Astrocyte (in vitro differentiated cells and primary cell): ENCODE data around the gene RPGR. TPM values are rescaled to one million over a fixed set of nuclear protein-coding genes. Genes with fewer than 3 reads are reported as not detected.

Experiments used
- DNase-seq: peaks from one replicate; pipeline ENCODE4 v3.0.0-alpha.2; 2010; ENCODE audit warnings: low read depth
- FAIRE-seq: peaks from 2 replicates; lab custom pipeline; 2011; peaks lifted over from hg19 to GRCh38; lab: Jason Lieb, UNC
- H2AFZ ChIP-seq: 2 replicates; pipeline ENCODE4 v1.6.0; 2012; ENCODE audit warnings: low read depth, low read length, inconsistent platforms
- H3K27ac ChIP-seq: 2 replicates; pipeline ENCODE4 v1.5.1; 2011; ENCODE audit warnings: low read depth, low read length, inconsistent platforms
- H3K27me3 ChIP-seq: 2 replicates; pipeline ENCODE4 v1.6.0; 2011; ENCODE audit warnings: low read length, inconsistent platforms; ENCODE audit not compliant: insufficient read depth
- H3K36me3 ChIP-seq: 2 replicates; pipeline ENCODE4 v1.5.1; 2011; ENCODE audit warnings: low read length, inconsistent platforms; ENCODE audit not compliant: insufficient read depth
- H3K4me1 ChIP-seq: 2 replicates; pipeline ENCODE4 v1.5.1; 2011; ENCODE audit warnings: low read length, inconsistent platforms; ENCODE audit not compliant: insufficient read depth
- H3K4me2 ChIP-seq: 2 replicates; pipeline ENCODE4 v1.6.0; 2012; ENCODE audit warnings: low read length, inconsistent platforms
- H3K4me3 ChIP-seq: 2 replicates; pipeline ENCODE4 v1.5.1; 2011; ENCODE audit warnings: low read depth, mild to moderate bottlenecking, low read length, inconsistent platforms; ENCODE audit not compliant: insufficient read depth
- H3K79me2 ChIP-seq: 2 replicates; pipeline ENCODE4 v1.6.0; 2012; ENCODE audit warnings: mild to moderate bottlenecking, low read length, inconsistent platforms; ENCODE audit not compliant: insufficient read depth
- H3K9ac ChIP-seq: 2 replicates; pipeline ENCODE4 v1.6.0; 2012; ENCODE audit warnings: mild to moderate bottlenecking, low read length, inconsistent platforms
- H3K9me3 ChIP-seq: 2 replicates; pipeline ENCODE4 v1.5.1; 2012; ENCODE audit warnings: low read depth, mild to moderate bottlenecking, low read length, inconsistent platforms; ENCODE audit not compliant: insufficient read depth
- H4K20me1 ChIP-seq: 2 replicates; pipeline ENCODE4 v1.6.0; 2012; ENCODE audit warnings: low read length, inconsistent platforms; ENCODE audit not compliant: insufficient read depth
- H3K27ac Mint-ChIP-seq: one replicate; pipeline ENCODE4 v1.8.0; 2021; ENCODE audit warnings: mild to moderate bottlenecking, mixed read lengths; ENCODE audit not compliant: unreplicated experiment
- H3K27me3 Mint-ChIP-seq: one replicate; pipeline ENCODE4 v1.8.0; 2021; ENCODE audit warnings: low read depth, mixed read lengths; ENCODE audit not compliant: unreplicated experiment
- H3K36me3 Mint-ChIP-seq: one replicate; pipeline ENCODE4 v1.8.0; 2021; ENCODE audit warnings: low read depth, mixed read lengths; ENCODE audit not compliant: unreplicated experiment
- H3K4me1 Mint-ChIP-seq: one replicate; pipeline ENCODE4 v1.8.0; 2021; ENCODE audit warnings: low read depth, mixed read lengths; ENCODE audit not compliant: unreplicated experiment
- H3K4me3 Mint-ChIP-seq: one replicate; pipeline ENCODE4 v1.8.0; 2021; ENCODE audit warnings: mild to moderate bottlenecking, moderate library complexity, mixed read lengths; ENCODE audit not compliant: unreplicated experiment
- H3K9me3 Mint-ChIP-seq: one replicate; pipeline ENCODE4 v1.8.0; 2021; ENCODE audit warnings: mild to moderate bottlenecking, mixed read lengths; ENCODE audit not compliant: unreplicated experiment
- CTCF ChIP-seq: IDR thresholded peaks from 2 replicates; pipeline ENCODE4 v1.5.1; 2011; ENCODE audit warnings: low read depth, mild to moderate bottlenecking, inconsistent platforms, low read length, moderate library complexity; ENCODE audit not compliant: insufficient read depth
- EZH2 ChIP-seq: IDR thresholded peaks from 2 replicates; pipeline ENCODE4 v1.6.1; 2012; ENCODE audit warnings: mild to moderate bottlenecking, low read length, inconsistent platforms; ENCODE audit not compliant: insufficient read depth
- total RNA-seq: library from RNA; stranded (reverse); gene quantifications from 2 replicates; pipeline ENCODE4 v1.2.1, GENCODE V29; 2021

RPGR gene
- total RNA-seq, 1 donor from 2014 or later = 6.3 TPM

- FAIRE-seq (peak; percentile 75), DNase-seq (peak; percentile 23)
- Histone ChIP-seq H4K20me1 (no peaks in the 10 kb centered on the region), H3K4me3 (no peak overlapping the region), H3K27me3 (no peaks in the 10 kb centered on the region), H3K9ac (no peak overlapping the region), H2AFZ (no peak overlapping the region), H3K79me2 (no peaks in the 10 kb centered on the region), H3K36me3 (no peaks in the 10 kb centered on the region), H3K27ac (no peak overlapping the region), H3K4me1 (peaks cover 10% of the 10 kb centered on the region), H3K4me2 (no peak overlapping the region), H3K9me3 (no peaks in the 10 kb centered on the region)
- H3K36me3 Mint-ChIP-seq = no peaks in the 10 kb centered on the region
- H3K9me3 Mint-ChIP-seq = peaks cover 3% of the 10 kb centered on the region
- H3K4me1 Mint-ChIP-seq = peaks cover 25% of the 10 kb centered on the region
- no peak for TF ChIP-seq CTCF
- TF ChIP-seq EZH2 = no peak
- H3K27ac Mint-ChIP-seq = peak overlapping the region; percentile 66
- no peak overlapping the region for H3K4me3 Mint-ChIP-seq
- no peaks in the 10 kb centered on the region for H3K27me3 Mint-ChIP-seq
Observed at GRCh38 chrX:38236901-38237615, 90.3 kb downstream of the RPGR start.

DNA sequence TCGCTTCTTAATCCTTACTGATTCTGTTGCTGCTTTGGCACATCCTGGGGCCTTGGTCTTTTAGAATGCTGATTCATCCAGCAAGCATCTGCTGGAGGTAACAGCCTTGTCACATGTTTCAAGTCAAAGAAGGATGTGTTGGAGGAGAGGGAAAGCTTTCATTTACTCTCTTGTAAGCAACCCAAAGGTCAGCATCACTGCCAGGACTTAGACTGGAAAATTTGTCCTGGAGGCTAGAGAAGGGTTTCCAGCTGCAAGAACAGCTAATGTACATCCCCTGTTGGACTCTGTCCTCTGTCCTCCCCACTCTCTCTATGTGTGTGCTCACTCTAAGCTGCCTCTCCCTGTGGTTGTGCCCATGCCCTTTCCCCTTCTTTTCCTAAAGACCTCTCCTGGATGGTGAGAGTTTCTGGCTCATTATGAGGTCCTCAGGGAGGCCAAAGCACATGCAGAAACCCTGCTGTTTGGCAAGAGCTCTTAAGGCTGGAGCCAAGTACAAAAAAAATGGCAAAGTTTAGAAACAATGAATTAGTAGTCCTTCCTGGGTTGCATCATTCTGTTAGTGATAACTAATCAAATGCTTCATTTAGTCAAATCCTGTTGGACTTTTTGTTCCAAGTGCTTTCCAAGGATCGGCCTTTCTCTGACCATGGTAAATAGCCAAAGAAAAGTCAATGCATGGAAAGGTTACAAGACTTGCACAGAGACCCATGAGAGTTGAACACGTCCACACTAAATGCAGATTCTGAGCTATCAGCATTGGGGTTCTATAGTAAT lies 93.2 kb downstream of the RPGR start:
- no peaks in the 10 kb centered on the region for H3K27me3 Mint-ChIP-seq
- Histone ChIP-seq H3K36me3 (no peaks in the 10 kb centered on the region), H3K4me3 (no peak overlapping the region), H2AFZ (no peak overlapping the region), H3K9ac (no peak overlapping the region), H3K27me3 (no peaks in the 10 kb centered on the region), H3K4me2 (peak overlapping the region; percentile 55), H3K9me3 (no peaks in the 10 kb centered on the region), H3K27ac (no peak overlapping the region), H3K79me2 (no peaks in the 10 kb centered on the region), H3K4me1 (peaks cover 10% of the 10 kb centered on the region), H4K20me1 (no peaks in the 10 kb centered on the region)
- H3K9me3 Mint-ChIP-seq = peaks cover 3% of the 10 kb centered on the region
- peaks cover 25% of the 10 kb centered on the region for H3K4me1 Mint-ChIP-seq
- H3K27ac Mint-ChIP-seq = peak overlapping the region; percentile 38
- no peak for TF ChIP-seq CTCF
- TF ChIP-seq EZH2 = no peak
- FAIRE-seq (peak; percentile 92), DNase-seq (peak; percentile 82)
- H3K36me3 Mint-ChIP-seq = no peaks in the 10 kb centered on the region
- H3K4me3 Mint-ChIP-seq = peak overlapping the region; percentile 17
